Astrocyte (in vitro differentiated cells and primary cell): ENCODE measurements around the gene ZNF627.
"Not testable (repeated sequence)": the region's sequence is repeated elsewhere in the genome, so short reads cannot be mapped to it uniquely, and the experiment has no call there.

Source experiments
- CTCF ChIP-seq: IDR thresholded peaks from 2 replicates; pipeline ENCODE4 v1.5.1; 2011; ENCODE audit warnings: low read depth, mild to moderate bottlenecking, inconsistent platforms, low read length, moderate library complexity; ENCODE audit not compliant: insufficient read depth
- EZH2 ChIP-seq: IDR thresholded peaks from 2 replicates; pipeline ENCODE4 v1.6.1; 2012; ENCODE audit warnings: mild to moderate bottlenecking, low read length, inconsistent platforms; ENCODE audit not compliant: insufficient read depth

- TF ChIP-seq CTCF, EZH2: not testable (repeated sequence)
Measured at GRCh38 chr19:11634018-11634662, 36.9 kb downstream of the ZNF627 start.
